ENCODE results near the gene EVI5L. TPM values are rescaled to one million over a fixed set of nuclear protein-coding genes. Genes with fewer than 3 reads are reported as not detected.

The EVI5L gene
- total and polyA plus RNA-seq, 2 of the 13 experiments (the other 11 are each of a cell fraction or from before 2014, with no cell fraction given) = 1.7 to 2.4 TPM

DNA sequence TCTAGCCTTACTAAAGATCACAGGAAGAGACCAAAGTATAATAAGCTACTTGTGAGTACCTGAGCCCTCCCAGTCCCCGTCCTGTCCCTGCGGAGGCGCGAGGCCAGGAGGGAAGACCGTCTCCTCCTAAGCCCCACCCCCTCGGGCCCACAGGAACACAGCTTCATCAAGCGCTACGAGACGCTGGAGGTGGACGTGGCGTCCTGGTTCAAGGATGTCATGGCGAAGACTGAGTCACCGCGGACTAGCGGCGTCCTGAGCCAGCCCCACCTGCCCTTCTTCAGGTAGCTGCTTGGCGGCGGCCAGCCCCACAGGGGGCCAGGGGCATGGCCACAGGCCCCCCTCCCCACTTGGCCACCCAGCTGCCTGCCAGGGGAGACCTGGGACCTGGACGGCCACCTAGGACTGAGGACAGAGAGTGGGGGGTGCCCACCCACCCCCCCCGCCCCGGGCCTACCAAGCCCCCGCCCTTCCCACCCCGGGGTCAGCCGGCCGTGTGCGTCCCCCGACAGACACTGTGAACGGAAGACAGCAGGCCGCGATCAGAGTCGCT, 82.2 kb downstream of the EVI5L start (continued):
- TF ChIP-seq, protein P1, sequence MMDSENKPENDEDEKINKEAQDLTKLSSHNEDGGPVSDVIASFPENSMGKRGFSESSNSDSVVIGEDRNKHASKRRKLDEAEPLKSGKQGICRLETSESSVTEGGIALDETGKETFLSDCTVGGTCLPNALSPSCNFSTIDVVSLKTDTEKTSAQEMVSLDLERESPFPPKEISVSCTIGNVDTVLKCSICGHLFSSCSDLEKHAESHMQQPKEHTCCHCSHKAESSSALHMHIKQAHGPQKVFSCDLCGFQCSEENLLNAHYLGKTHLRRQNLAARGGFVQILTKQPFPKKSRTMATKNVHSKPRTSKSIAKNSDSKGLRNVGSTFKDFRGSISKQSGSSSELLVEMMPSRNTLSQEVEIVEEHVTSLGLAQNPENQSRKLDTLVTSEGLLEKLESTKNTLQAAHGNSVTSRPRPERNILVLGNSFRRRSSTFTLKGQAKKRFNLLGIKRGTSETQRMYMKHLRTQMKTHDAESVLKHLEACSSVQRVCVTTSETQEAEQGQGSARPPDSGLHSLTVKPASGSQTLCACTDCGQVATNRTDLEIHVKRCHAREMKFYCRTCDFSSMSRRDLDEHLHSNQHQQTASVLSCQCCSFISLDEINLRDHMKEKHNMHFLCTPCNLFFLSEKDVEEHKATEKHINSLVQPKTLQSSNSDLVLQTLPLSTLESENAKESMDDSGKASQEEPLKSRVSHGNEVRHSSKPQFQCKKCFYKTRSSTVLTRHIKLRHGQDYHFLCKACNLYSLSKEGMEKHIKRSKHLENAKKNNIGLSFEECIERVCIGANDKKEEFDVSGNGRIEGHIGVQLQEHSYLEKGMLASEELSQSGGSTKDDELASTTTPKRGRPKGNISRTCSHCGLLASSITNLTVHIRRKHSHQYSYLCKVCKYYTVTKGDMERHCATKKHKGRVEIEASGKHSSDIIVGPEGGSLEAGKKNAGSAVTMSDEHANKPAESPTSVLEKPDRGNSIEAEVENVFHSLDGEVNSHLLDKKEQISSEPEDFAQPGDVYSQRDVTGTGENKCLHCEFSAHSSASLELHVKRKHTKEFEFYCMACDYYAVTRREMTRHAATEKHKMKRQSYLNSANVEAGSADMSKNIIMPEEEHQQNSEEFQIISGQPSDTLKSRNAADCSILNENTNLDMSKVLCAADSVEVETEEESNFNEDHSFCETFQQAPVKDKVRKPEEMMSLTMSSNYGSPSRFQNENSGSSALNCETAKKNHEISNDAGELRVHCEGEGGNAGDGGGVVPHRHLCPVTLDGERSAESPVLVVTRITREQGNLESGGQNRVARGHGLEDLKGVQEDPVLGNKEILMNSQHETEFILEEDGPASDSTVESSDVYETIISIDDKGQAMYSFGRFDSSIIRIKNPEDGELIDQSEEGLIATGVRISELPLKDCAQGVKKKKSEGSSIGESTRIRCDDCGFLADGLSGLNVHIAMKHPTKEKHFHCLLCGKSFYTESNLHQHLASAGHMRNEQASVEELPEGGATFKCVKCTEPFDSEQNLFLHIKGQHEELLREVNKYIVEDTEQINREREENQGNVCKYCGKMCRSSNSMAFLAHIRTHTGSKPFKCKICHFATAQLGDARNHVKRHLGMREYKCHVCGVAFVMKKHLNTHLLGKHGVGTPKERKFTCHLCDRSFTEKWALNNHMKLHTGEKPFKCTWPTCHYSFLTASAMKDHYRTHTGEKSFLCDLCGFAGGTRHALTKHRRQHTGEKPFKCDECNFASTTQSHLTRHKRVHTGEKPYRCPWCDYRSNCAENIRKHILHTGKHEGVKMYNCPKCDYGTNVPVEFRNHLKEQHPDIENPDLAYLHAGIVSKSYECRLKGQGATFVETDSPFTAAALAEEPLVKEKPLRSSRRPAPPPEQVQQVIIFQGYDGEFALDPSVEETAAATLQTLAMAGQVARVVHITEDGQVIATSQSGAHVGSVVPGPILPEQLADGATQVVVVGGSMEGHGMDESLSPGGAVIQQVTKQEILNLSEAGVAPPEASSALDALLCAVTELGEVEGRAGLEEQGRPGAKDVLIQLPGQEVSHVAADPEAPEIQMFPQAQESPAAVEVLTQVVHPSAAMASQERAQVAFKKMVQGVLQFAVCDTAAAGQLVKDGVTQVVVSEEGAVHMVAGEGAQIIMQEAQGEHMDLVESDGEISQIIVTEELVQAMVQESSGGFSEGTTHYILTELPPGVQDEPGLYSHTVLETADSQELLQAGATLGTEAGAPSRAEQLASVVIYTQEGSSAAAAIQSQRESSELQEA (CRISPR knock-in tag; IDR thresholded peaks at IDR 0.05; ENCODE audit: not compliant biosample characterization) = no peak
- TF ChIP-seq ZNF235 (CRISPR knock-in tag; IDR thresholded peaks at IDR 0.05; ENCODE audit: borderline replicate concordance) = no peak
- TF ChIP-seq, protein P2, sequence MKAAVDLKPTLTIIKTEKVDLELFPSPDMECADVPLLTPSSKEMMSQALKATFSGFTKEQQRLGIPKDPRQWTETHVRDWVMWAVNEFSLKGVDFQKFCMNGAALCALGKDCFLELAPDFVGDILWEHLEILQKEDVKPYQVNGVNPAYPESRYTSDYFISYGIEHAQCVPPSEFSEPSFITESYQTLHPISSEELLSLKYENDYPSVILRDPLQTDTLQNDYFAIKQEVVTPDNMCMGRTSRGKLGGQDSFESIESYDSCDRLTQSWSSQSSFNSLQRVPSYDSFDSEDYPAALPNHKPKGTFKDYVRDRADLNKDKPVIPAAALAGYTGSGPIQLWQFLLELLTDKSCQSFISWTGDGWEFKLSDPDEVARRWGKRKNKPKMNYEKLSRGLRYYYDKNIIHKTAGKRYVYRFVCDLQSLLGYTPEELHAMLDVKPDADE (CRISPR knock-in tag; IDR thresholded peaks at IDR 0.05) = no peak
- no peak for TF ChIP-seq ZNF614 (CRISPR knock-in tag; IDR thresholded peaks at IDR 0.05; ENCODE audit: borderline replicate concordance)
- TF ChIP-seq GATA4 (IDR thresholded peaks at IDR 0.05; ENCODE audit: borderline replicate concordance, low read depth) = no peak
- no peak for TF ChIP-seq ZNF460 (CRISPR knock-in tag; IDR thresholded peaks at IDR 0.05; ENCODE audit: borderline replicate concordance)
- no peak for TF ChIP-seq ZNF775 (CRISPR knock-in tag; IDR thresholded peaks at IDR 0.05; ENCODE audit: borderline replicate concordance)
- no peak for TF ChIP-seq ZSCAN22 (CRISPR knock-in tag; IDR thresholded peaks at IDR 0.05)
